HepG2 (cell line): ENCODE data around the gene DPP3.

Source experiments
- ATAD3A ChIP-seq: sonication (generic); formaldehyde crosslinking; IDR thresholded peaks from 2 replicates; pipeline ENCODE4 v1.4.0; 2020; ENCODE audit warnings: missing genetic modification reagents
- FOXK1 ChIP-seq: sonication (generic); formaldehyde crosslinking; IDR thresholded peaks from 2 replicates; pipeline ENCODE4 v1.4.0; 2020; ENCODE audit warnings: low read depth, missing genetic modification reagents, borderline replicate concordance
- POLR2A ChIP-seq, 2 experiments: IDR thresholded peaks; 2 replicates each; pipeline ENCODE4 v1.6.1; 2011; ENCODE audit warnings: low read depth in 2 of 2, low read length in 2 of 2, mild to moderate bottlenecking in 1 of 2, moderate library complexity in 1 of 2; ENCODE audit not compliant: insufficient read depth in 1 of 2
- TMF1 ChIP-seq: sonication (generic); formaldehyde crosslinking; IDR thresholded peaks from 2 replicates; pipeline ENCODE4 v1.8.1; 2022; ENCODE audit warnings: low read depth, missing genetic modification reagents

GRCh38 chr11:66467756-66468155 lies 12.5 kb upstream of the DPP3 start:
- TF ChIP-seq FOXK1 (CRISPR knock-in tag) (no peak), POLR2A (IDR thresholded peaks at IDR 0.05; ENCODE audit: insufficient read depth in 1 of 2, low read depth in 2 of 2, low read length in 2 of 2) (no peak), ATAD3A (CRISPR knock-in tag) (no peak), TMF1 (CRISPR knock-in tag) (no peak)
